Epithelial cell of proximal tubule (primary cell): ENCODE results near the gene ANKRD11. TPM values are rescaled to one million over a fixed set of nuclear protein-coding genes. Genes with fewer than 3 reads are reported as not detected.

ENCODE experiments used
- DNase-seq: peaks from one replicate; pipeline ENCODE4 v3.0.0-alpha.2; 2011; ENCODE audit warnings: low read depth
- H3K4me3 ChIP-seq: 2 replicates; pipeline ENCODE4 v1.5.1; 2011; ENCODE audit warnings: low read depth, mild to moderate bottlenecking, low read length
- total RNA-seq: library from RNA; depleted of rRNA; stranded (reverse); fragments of >200 nt; gene quantifications from 2 replicates; pipeline ENCODE4 v1.2.3, GENCODE V29; 2015
- TF ChIP-seq, protein P1 (sequence below): conservative IDR thresholded peaks from 2 replicates; pipeline ENCODE4 v1.5.1; 2012; ENCODE audit warnings: low read depth, mild to moderate bottlenecking, low read length

ANKRD11 gene
- total RNA-seq, 1 donor from 2014 or later, result 44.3 TPM

- no peak overlapping the region for H3K4me3 ChIP-seq
- no peak for DNase-seq
- TF ChIP-seq, protein P1, sequence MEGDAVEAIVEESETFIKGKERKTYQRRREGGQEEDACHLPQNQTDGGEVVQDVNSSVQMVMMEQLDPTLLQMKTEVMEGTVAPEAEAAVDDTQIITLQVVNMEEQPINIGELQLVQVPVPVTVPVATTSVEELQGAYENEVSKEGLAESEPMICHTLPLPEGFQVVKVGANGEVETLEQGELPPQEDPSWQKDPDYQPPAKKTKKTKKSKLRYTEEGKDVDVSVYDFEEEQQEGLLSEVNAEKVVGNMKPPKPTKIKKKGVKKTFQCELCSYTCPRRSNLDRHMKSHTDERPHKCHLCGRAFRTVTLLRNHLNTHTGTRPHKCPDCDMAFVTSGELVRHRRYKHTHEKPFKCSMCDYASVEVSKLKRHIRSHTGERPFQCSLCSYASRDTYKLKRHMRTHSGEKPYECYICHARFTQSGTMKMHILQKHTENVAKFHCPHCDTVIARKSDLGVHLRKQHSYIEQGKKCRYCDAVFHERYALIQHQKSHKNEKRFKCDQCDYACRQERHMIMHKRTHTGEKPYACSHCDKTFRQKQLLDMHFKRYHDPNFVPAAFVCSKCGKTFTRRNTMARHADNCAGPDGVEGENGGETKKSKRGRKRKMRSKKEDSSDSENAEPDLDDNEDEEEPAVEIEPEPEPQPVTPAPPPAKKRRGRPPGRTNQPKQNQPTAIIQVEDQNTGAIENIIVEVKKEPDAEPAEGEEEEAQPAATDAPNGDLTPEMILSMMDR, result no peak
Observed at GRCh38 chr16:89406277-89406888, 84.0 kb downstream of the ANKRD11 start.

DNA sequence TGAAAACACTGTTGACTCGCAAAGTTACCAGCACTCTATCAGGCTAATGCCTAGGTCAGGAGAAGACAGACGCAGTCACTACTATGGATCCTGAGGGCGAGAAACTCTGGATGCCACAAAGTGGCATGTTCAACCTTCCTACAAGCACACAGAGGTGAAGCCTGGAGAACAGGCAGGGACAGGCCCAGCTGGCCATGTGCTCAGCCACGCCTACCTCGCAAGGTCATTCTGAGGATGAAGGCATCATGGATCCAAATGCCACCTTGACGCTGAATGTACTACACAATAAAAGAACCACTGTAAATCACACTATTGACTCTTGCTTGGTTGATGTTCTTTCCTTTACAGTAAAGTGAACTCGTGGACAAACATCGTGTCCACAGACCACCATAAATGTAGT, 85.8 kb downstream of the ANKRD11 start:
- no peak for DNase-seq
- TF ChIP-seq, protein P1, result no peak
- no peak overlapping the region for H3K4me3 ChIP-seq

GRCh38 chr16:89402962-89403361, 87.4 kb downstream of the ANKRD11 start:
- no peak overlapping the region for H3K4me3 ChIP-seq
- no peak for DNase-seq
- TF ChIP-seq, protein P1, result no peak

DNA sequence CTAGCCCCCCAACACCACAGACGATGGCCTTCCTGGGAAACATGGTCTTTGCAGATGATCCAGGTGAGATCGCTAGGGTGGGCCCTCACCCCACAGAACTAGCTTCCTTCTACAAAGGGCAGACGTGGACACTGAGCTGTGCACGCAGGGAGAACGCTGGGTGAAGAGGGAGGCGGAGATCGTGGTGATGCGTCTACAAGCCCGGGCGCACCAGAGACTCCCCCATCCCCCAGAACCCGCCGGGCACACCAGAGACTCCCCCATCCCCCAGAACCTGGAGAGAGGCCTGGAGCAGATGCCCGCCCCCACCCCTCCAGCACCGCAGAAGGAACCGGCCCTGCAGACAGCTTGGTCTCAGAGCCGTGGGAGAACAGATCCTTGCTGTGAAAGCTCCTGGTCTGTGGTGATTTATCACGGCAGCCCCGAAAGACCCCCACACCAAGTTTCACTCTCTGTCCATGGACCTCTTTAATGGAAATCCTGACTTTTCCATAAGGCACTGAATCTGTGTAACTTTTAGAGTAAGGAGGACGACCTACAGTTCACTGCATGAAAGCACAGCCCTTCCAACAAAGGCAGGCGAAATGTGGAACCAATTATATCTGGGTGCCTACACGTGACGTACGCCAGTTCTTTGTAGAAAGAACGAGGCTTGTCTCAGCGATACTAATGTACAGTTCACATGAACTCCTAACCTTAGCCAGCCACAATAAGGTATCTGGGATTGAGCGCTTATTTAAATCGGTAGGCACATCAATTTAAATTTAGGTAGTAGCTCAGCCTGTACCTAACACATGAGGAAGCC, 88.5 kb downstream of the ANKRD11 start:
- H3K4me3 ChIP-seq, result no peak overlapping the region
- TF ChIP-seq, protein P1, result no peak
- no peak for DNase-seq

GRCh38 chr16:89401205-89401604, 89.2 kb downstream of the ANKRD11 start:
- no peak overlapping the region for H3K4me3 ChIP-seq
- DNase-seq, result no peak
- TF ChIP-seq, protein P1, result no peak

GRCh38 chr16:89400740-89401139, 89.6 kb downstream of the ANKRD11 start:
- TF ChIP-seq, protein P1, result no peak
- H3K4me3 ChIP-seq, result no peak overlapping the region
- DNase-seq, result no peak
